Measurements from ENCODE around the gene SMPD2. TPM values are rescaled to one million over a fixed set of nuclear protein-coding genes. Genes with fewer than 3 reads are reported as not detected.

The SMPD2 gene
- total and polyA plus RNA-seq, 9 of the 15 experiments (the other 6 are each of a cell fraction or from before 2014, with no cell fraction given), result 0.13 to 21.8 (median 18.3) TPM

GRCh38 chr6:109393157-109393885 lies 47.2 kb upstream of the SMPD2 start:
- FAIRE-seq (no peak), DNase-seq (ENCODE audit: extremely low read depth in 1 of 4, low spot score in 3 of 4) (no peak), ATAC-seq (no peak)
- H3K9ac ChIP-seq (ENCODE audit: insufficient read depth in 1 of 2, low read depth in 2 of 2, low read length in 2 of 2), result no peak overlapping the region
- no peaks in the 10 kb centered on the region; a peak in 1 of 5 replicates for H3K27me3 ChIP-seq (ENCODE audit: control insufficient read depth in 2 of 2, insufficient read depth in 2 of 2, low read length in 2 of 2)
- BruUV-seq (replicated peaks), result no TSS peak
- no peak overlapping the region for H3K4me3 ChIP-seq
- no peak overlapping the region for H3K4me2 ChIP-seq (ENCODE audit: insufficient read depth, low read length)
- peaks cover 0 to 11% of the 10 kb centered on the region in 2 experiments; a peak in 4 of 5 replicates for H3K4me1 ChIP-seq (replicated peaks in 1 of 2; ENCODE audit: control insufficient read depth in 2 of 2, insufficient read depth in 2 of 2, low read length in 2 of 2)
- no peak overlapping the region for H2AFZ ChIP-seq (ENCODE audit: low read depth, low read length)
- no peak overlapping the region for H3K27ac ChIP-seq (ENCODE audit: extremely low read depth, low read depth, low read length)
- ChIA-PET POLR2A (interaction anchor here (2.2 kb wide), 1 partner anchor 11 kb away, joined by 7 read pairs; the partner anchor contains the start of gene CD164), CTCF (ENCODE audit: low intra/inter-chr PET ratio) (no interaction called here)
- intact Hi-C loops (cut with micrococcal nuclease) (loop anchor here (10.0 kb wide), 1 partner anchor 479 kb away; no protein-coding TSS in a partner anchor), in situ Hi-C loops (cut with MboI) (no loop called here)
- H3K36me3 ChIP-seq (ENCODE audit: control insufficient read depth, insufficient read depth, low read length), result no peaks in the 10 kb centered on the region
- 51% methylated on average over 5 of the region's 5 CpGs for WGBS (ENCODE audit: insufficient coverage, low coverage, missing lambda C conversion rate)
- H3K9me3 ChIP-seq (replicated peaks; ENCODE audit: control insufficient read depth, insufficient read depth, low read depth, low read length), result no peaks in the 10 kb centered on the region
- H4K20me1 ChIP-seq (replicated peaks; ENCODE audit: control insufficient read depth, insufficient read depth, low read length), result no peaks in the 10 kb centered on the region
- H3K79me2 ChIP-seq (ENCODE audit: control insufficient read depth, insufficient read depth, low read length), result no peaks in the 10 kb centered on the region
- TF ChIP-seq RBM25 (IDR thresholded peaks at IDR 0.05; ENCODE audit: low read depth, low read length, severe bottlenecking) (peak; percentile 9), ZBTB9 (CRISPR knock-in tag; IDR thresholded peaks at IDR 0.05) (no peak), ZNF121 (CRISPR knock-in tag; conservative IDR thresholded peaks at IDR 0.05) (peak; percentile 85), TAF9B (IDR thresholded peaks at IDR 0.05; ENCODE audit: partially characterized antibody) (no peak)
- H3K9me1 ChIP-seq (ENCODE audit: control insufficient read depth, insufficient read depth, low read length), result no peaks in the 10 kb centered on the region
